Ureter (tissue), 1 donor: Measurements from ENCODE around the gene HOXA1. TPM values are rescaled to one million over a fixed set of nuclear protein-coding genes. Genes with fewer than 3 reads are reported as not detected.

ENCODE experiments used
- DNase-seq: peaks from one replicate; pipeline ENCODE4 v3.0.0-alpha.2; 2020; ENCODE audit warnings: low spot score
- total RNA-seq: library from RNA; stranded (reverse); gene quantifications from one replicate; pipeline ENCODE4 v1.2.4, GENCODE V29; 2023
- donor health status: DM: yes; HTN: yes; CAD: no.

HOXA1 gene
- total RNA-seq, 1 donor from 2014 or later = 18.8 TPM

- no peak for DNase-seq
Measured at GRCh38 chr7:27105301-27106031, 9.7 kb upstream of the HOXA1 start.

DNA sequence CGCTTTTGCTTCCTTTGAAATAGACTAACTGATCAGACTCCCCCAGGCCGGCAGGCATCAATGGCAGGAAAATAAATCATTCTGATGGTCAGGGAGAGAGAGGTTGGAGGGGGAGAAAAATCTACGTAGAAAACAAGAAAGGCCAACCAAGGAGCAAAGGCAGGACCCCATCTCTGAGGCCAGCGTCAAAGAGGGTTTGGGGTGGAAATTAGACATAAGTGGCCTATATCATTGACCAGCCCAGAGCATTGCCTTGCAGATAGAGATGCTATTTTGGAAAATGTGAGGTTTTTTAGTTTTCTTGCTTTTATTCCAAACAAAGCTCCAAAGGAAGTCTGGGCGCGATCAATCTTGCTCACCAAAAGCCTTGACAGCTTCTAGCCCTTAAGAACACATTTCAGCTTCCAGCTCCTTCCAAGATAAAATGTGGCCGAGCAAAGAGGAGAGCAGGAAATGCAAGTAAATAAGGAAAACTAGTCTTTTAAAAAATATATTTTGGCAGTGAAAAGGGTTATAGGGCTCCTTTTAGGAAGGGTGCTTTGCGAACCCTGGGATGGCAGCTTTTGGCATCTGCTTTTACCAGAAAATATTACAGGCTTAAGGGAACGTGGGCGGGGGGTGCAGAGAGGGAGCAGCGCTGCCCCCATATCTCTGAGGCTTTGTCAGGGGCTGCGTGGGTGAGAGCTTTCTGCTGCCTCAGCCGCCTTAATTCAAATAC, 8.7 kb upstream of the HOXA1 start:
- DNase-seq = no peak

DNA sequence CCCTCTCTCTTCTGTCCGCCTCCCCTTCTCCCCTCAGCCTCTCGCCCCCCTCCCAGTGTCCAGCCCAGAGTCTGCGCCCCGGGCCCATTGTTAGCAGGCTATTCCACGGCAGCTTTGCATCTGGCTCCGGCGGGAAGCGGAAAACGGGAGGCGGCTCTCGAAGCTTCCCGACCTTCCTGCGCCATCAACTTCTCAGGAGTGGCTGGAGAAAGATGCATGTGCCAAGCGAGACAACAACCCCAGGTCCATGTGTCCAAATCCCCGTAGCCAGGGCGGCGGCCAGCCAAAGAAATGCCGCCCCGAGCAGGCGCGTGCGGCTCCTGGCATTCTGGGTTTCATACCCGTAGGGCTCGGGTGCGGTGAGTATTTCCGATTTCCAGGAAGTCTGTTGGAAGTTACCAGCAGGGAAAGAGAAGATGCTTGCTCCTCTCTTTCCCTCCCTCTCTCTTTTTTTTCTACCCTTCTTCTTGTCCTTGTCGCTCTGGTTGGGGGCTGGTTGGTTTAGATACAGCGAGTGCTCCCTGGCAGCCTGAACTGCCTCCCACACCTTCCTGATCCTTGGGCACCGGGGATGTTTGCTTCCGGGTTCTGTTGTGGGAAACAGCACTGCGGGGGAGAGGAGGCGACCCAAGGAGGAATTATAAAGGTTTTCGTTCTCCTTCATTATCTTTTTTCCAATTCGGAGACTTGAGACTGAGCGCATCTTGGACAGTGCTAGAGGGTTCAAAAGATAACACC, 7.9 kb upstream of the HOXA1 start:
- no peak for DNase-seq

DNA sequence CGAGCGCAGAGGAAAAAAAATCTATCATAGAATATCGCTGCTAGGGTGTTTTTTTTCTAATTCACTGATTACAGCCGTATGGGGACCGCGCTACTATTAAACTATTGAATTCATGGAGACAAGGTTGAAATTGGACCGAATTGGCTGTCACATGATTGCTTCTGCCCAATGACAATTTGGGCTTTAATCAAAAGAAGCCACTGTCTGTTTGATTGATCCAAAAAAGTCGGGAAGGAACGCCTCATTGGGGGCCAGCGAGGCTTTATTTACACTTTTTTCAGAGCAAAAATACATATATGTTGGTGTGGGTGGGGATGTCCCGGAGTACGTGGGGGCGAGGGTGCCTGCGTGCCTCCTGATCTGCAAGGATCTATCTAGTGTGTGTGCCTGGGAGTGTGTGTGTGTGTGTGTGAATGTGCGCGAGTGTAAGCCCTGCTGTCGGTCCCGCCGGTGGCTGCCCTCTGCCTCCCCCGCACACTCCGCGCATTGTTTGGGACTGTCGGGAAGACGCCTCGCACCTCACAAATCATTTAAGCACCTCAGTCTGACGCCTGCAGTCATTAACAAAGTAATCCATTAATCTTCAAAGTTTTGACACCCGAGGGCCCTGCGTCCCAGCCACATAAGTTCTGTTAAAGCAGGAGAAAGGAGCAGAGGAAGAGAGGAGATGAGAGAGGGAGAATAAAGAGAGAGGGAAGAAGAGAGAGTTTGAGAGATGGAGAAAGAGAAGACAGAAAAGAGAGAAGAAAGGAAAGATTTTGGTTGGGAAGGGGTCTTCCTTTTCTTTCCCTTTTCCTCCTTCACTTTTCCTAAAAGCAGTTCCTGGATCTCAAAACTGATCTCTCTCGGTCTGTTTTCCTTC, 7.0 kb upstream of the HOXA1 start, which contains the start of gene HOXA2:
Gene HOXA2, minus strand, starts transcription at position 103 of the 862 bp plus-strand sequence. CDS start 183 bp downstream, outside the sequence.
- DNase-seq = no peak

- no peak for DNase-seq
Measured at GRCh38 chr7:27101957-27102580, 6.3 kb upstream of the HOXA1 start.

DNA sequence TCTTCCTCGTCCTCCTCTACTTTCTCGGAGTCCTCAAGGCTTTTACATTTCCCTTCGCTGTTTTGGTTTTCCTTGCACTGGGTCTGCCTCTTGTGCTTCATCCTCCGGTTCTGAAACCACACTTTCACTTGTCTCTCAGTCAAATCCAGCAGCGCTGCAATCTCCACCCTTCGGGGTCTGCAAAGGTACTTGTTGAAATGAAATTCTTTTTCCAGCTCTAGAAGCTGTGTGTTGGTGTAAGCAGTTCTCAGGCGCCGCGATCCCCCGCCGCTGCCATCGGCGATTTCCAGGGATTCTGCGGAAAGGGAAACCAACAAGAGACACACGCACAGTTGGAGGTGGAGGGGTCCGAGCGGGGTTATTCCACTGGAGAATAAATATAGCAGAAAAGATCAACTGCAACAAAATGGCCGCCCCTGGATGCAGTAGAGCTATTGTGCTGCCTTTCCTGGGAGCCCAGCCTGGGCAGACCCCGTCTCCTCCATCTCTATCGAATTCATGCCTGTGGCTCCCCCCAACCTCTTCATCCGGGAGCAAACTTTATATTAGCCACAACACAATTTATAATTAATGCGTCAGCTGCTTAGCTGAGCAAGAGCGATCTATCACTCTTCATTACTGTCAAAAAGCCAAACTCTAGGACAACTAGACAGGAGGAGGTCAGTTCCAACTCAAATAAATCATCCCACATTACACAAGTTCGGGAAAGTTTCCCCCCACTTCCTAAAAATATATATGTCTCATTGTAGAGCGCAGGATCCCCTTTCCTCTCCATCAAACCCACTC, 5.6 kb upstream of the HOXA1 start:
- no peak for DNase-seq

GRCh38 chr7:27100694-27101170, 4.9 kb upstream of the HOXA1 start:
- no peak for DNase-seq

GRCh38 chr7:27099453-27100370, 3.9 kb upstream of the HOXA1 start:
- DNase-seq = no peak

DNA sequence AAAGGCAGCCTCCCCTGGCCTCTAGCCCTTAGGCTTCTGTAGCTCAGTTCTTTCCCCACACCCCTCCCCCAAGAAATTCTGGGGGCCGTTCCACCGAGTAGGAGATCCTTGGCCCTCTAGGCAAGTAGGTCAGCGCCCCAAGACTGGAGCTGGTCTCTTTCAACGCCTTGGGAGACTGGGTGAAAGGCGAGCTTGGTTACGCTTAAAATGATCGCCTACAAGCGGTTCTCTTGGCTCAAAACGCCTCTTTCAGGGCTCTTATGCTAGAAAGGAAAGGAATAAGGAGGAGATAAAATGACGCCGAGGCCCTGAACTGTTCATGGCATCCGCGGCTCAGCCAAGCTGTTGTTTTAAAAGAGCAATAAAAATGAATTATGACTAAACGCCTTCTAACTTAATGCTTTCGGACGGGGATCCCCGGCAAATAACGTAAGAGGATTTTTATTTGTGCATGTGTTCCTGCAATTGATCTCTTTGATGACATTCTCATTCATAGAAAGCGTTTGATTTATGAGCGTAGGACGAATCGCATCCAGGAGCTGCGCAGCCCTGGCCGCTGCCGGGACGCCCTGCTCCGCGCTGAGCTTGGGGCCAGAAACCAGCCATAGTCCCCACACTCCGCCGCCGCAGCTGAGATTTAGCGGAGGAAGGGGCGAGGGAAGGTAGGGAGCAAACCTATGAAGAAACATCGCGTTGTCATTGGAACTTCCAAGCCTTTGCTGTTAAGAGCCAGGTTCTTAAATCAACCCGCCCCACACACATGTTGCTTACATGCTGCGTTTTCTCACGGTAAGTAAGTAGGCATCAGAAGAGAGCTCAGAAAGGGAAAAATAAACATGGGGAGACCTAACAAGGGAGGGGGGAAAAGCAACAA, 3.0 kb upstream of the HOXA1 start:
- no peak for DNase-seq

DNA sequence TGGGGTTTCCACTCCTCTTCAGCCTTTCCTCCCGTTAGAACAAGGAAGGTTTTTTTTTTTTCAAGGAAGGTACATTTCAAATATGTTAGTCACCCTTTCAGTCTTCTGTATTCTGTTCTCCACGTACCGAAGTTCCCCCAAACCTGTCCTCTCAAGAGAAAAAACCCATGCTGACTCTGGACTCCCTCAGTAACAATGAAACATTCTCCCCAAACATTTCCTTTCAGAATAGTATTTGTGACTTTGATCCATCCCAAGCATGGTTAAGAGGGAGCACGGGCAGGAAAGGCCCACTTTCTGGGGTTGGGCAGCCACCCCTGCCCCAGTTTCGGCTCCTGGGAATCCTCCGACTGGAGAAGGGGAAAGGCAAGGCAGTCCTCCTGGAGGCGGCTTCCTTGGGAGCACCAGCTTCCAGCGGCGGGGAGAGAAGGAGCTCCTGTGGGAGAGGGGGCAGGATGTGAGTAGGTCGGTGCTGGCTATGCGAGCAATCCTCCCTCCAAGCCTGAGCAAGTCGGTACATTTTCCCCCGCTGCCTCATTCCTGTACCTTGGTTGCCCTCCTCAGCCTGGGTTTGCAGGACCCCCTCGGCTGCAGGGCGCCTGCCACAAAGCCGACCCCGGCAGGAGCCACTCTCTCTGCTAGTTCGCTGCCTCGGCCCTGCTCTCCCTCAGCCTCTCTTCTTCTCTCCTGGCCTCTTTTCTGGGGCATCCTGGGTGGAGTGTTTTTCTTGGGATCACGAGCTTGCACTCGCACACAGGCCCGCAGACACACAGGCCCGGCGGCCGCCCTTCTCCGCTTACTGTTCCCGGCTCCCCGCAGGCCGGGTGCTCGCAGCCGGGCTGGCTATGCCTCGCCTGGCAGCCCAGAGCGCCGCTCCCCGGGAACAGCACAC, 2.1 kb upstream of the HOXA1 start:
- no peak for DNase-seq

- no peak for DNase-seq
Measured at GRCh38 chr7:27096768-27097514, 1.1 kb upstream of the HOXA1 start.

DNA sequence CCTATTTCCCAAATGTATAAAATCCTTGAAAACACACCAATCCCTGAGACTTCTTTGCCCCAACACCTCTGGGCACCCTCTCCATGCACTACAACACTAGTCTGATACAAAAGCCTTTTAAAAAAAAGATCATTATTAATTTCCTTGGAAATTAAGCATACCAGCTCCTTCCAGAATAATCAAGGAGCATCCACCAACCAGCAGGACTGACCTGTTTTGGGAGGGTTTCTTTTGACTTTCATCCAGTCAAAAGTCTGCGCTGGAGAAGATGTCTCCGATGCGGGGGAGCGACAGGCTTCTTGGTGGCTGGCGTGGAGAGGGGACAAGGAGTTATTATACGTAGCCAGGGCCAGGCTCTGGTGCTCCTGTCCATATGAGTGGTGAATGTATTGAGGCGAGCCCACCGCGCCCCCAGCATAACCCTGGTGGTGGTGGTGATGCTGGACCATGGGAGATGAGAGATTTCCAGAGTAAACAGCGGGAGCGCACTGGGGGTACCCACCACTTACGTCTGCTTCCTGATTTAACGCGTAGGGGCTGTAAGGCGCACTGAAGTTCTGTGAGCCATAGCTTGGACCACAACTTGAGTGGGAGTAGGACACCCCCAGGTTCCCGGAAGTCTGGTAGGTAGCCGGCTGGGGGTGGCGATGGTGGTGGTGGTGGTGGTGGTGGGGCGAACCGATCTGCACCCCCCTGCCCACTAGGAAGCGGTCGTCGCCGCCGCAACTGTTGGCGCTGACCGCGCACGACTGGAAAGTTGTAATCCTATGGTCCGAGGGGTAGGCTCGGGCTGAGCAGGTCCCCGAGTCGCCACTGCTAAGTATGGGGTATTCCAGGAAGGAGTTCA, 527 bp downstream of the HOXA1 start:
- no peak for DNase-seq

GRCh38 chr7:27094304-27095049, 1.3 kb downstream of the HOXA1 start:
- DNase-seq = no peak

GRCh38 chr7:27093184-27093895, 2.5 kb downstream of the HOXA1 start:
- DNase-seq = no peak
